D341Med (cell line): ENCODE data around the gene FBXO9.
"Not testable (repeated sequence)": the region's sequence is repeated elsewhere in the genome, so short reads cannot be mapped to it uniquely, and the experiment has no call there.

Source experiments
- DNase-seq: peaks from one replicate; pipeline ENCODE4 v3.0.0; 2012; ENCODE audit warnings: low spot score

Gene FBXO9

DNA sequence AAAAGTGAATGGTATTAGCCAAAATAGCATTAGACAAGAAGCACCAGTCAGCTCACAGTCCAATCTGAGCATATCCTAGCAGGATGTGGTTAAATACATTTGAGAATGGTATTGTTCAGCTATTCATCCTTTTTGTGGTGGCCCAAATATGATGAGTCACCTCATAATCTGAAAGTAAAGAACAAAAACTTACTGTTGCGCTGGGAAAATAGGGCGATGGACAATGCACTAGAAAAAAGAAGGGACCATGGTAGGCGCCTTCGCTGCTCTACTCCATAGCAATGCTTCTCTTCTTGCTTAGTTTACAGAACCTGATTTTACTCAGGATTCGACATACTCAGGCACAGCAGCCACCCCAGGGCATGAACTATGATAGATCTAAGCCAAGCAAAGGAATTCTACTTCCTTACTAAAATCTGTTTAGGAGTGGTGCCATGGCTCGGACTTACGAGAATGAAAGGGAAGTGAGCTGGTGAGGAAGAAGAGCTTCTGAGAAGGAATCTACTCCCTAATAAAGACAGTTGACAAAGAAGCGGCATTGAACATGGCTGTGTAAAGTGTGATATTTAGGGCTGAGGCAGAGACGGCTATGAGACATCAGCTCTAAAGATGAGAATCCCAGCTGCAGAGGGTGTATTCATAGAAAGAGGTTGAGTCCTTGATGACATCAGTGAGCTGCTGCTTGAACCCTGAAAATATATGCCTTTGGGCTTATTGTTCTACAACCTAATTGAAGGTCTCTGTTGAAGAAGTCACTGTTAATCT, 16.6 kb upstream of the FBXO9 start:
- DNase-seq, result no peak

DNA sequence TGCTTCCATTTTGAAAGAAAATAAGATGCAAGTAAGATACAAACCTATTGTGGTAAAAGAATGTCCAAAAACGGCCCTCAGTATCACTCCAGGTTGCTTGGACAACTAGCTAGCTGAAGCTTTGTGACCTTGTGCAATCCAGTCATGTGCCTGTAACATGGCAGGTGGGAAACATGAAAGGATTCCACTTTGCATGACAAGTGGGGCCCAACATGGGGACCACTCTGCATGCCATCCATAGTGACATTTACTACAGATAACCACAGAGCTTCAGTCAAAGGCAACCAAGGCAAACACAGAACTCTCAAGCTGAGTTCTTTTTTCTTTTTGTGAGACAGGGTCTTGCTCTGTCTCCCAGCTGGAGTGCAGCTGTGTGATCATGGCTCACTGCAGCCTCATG, 15.8 kb upstream of the FBXO9 start:
- DNase-seq, result no peak

DNA sequence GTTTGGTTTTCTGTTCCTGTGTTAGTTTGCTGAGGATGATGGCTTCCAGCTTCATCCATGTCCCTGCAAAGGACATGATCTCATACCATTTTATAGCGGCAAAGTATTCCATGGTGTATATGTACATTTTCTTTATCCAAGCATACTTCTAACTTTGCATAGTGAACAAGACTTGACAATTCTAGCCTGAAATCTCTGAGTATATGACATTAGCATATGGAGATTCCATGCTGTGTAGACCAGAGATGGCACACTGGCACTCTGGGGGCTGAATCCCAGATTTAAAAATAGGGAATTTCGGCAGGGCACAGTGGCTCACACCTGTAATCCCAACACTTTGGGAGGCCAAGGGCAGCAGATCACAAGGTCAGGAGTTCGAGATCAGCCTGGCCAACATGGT, 13.1 kb upstream of the FBXO9 start:
- DNase-seq, result not testable (repeated sequence)

DNA sequence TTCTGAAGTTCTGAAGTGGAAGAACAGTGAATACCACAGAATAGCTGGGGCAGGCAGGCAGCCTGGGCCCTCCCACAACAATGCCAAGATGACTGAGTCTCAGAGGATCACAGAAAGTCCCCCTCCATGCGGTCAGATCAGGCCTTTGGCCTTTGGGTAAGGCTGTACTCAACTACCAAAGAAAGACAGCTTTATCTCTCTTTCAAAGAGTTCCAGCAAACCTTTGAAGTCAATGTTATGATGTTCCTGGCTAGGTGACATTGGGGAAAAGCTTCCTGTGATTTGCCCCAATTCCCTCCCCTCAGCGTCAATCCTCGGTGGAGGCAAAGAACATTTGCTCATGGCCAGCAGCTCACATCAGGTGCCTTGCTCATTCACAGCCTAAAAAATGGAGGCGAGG, 10.7 kb upstream of the FBXO9 start:
- no peak for DNase-seq

DNA sequence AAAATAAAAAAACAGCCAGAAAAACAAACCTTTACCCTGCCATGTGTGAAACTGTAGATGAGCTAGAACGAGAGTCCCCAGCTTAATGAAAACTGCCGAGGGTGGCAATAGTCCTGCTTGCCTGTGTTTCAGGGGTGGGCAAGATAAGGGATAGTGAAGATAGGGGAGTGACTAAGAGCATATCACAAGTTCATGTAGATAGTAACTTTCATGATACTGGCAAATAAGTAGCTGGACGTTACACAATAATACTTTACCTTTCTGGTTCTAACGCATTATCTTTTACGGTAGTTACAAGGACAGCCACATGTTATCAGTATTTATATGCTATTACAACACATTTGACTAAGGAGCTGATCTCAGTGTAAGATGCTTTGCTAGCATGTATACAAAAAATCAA, 9.3 kb upstream of the FBXO9 start:
- no peak for DNase-seq

DNA sequence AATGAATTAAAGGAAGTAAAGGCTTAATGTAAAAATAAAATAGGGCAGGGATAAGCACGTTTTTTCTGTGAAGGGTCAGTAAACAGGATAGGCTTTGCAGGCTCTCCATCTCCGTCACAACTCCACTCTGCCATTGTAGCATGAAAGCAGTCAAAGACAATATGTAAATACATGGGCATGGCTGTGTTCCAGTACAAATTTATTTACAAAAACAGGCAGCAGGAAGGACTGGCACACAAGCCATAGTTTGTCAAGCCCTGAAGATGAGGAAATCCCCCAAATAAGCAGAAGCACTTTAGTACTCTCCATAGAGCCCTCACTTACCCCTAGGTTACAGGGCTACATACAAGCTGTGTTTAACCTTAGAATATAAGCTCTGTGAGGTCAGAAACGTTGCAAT, 8.9 kb upstream of the FBXO9 start:
- DNase-seq, result no peak

DNA sequence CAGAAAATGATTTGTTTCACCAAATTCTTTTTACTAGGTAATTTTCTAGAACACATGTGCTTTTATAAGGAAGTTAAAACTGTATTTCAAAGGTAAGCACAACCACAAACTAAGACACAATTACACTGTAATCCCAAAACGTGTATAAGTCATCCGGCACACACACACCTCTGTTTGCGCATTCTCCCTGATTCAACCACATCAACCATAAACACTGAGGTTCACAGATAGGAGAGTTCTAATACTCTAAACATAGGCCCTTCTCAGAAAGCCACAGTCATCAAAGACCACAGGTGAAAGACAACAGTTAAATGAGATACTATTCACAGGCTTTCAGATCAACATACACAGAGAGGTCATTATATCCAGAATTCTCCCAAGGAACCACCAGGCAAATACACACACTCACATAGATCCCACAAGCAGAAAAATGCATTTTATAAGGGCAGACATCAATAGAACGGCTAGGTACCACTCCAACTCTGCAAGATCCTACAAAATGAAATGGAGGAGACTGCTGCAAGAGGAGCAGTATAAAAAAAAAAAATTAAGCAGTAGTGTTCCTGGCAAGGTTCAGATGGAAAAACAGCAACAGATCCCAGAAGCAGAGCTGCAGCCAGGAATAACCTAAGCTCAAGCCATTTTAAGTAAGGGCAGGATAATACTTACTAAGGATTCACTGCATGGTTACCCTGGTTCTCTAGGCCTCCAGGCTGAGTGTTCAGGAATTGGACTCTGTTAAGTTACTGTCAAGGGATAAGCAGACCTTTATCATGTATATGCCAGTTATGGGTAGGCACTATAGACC, 6.6 kb upstream of the FBXO9 start:
- no peak for DNase-seq

DNA sequence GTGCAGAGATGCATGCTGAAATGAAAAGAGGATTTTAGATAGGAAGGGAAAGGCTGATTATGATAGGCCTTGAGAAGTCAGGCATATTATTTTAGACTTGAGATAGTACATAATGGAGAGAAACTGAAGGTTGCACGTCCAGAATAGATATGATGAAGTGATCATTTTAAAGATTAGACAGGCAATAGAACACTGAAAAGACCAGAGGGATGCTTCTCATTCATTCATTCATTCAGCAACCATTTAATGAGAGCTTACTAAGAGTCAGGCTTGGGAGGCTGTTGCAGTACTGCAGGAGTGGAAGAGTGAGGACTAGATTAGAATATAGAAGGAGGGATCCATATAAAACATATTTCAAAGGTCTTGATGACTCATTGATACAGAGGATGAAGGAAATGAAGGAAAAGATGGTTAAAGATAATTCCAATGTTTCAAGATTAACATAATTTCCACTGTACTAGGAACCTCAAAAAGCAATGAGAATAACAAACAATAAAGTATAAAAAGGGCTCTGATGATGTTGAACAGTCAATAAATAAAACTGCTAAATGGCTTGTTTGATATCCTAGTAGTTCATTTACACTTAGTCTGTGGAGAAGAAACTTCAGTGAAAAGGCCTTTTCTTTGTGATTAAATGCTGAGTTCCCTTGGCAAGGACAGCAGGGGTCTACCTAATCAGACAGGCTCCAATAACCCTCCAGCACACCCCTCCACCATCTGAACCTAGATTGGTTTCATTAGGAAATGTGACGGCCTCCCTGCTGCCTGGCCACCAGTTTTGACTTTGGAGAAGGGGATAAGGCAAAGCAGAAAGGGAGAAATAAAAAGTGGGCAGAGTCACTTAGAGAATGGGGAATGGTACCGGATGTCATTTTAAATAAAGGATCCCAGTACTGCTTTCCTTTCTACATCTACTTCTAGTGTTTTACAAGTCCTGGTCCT, 5.3 kb upstream of the FBXO9 start:
- no peak for DNase-seq

DNA sequence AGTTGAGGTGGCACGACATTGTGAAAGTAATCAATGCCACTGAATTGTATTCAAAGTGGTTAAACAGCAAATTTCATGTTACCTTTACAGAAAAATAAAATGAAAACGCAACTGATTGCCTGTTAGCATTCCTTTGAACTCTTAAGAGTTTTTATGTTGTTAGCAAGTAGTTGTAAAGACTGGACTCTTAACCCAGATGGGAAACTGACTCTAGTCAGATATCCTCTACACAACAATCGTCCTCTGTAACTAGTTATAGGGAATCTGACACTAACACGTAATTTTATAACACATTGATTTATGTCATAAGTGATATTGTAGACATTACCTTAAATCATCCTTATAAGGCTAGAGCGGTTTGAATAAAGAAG, 3.0 kb upstream of the FBXO9 start:
- no peak for DNase-seq

DNA sequence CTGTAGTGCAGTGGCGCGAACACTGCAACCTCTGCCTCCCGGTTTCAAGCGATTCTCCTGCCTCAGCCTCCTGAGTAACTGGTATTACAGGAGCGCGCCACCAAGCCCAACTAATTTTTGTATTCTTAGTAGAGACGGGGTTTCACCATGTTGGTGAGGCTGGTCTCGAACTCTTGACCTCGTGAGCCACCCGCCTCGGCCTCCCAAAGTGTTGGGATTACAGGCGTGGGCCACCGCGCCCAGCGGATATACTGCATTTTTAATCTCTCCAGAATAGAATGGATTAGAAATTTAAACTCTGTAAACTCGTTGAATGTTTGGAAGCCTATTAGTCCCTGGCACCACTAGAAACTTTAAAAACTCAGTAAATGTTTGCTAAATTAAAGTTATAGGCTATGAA, 949 bp upstream of the FBXO9 start:
- DNase-seq, result not testable (repeated sequence)

DNA sequence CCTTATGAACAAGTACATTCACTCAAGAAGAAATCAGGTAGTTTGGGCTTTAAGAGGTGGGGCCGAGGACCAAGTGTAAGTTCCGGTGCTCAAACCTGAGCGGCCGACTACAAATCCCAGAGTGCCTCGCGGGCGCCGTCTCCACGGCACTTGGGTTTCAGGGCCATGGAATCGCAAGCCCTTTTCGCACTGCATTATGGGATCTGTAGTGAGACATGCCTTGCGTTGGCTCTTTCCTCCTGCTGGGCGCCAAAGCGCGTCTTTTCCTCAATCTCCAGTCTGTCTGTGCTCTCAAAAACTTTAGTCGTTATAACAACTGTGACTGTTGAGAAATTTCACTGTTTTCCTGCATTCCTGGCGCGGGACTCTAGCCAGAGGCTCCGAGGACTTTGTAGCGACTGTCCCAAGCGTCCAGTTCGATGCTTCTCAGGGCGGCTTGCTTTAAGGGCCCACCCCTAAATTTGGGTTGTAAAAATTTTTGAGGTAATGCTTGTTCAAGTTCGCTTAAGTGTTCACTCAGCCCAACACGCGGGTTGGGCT, 408 bp upstream of the FBXO9 start:
- peak; percentile 89 for DNase-seq

DNA sequence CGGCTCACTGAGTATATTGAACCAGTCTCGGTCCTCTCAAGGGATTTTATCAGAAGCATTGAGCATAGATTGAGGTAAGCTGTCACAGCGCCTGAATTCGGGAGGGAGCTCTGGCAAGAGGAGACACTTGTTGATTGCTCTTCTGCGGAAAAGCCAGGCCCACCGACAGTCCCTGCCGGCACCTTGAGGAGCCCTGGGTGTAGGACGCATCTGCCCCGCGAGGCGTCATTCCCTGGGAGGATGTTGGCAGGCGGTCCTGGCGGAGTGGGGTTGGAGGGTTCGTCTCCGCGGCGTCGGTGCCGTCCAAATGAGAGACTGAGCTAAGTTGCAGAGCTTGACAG, 843 bp downstream of the FBXO9 start:
- peak; percentile 59 for DNase-seq

DNA sequence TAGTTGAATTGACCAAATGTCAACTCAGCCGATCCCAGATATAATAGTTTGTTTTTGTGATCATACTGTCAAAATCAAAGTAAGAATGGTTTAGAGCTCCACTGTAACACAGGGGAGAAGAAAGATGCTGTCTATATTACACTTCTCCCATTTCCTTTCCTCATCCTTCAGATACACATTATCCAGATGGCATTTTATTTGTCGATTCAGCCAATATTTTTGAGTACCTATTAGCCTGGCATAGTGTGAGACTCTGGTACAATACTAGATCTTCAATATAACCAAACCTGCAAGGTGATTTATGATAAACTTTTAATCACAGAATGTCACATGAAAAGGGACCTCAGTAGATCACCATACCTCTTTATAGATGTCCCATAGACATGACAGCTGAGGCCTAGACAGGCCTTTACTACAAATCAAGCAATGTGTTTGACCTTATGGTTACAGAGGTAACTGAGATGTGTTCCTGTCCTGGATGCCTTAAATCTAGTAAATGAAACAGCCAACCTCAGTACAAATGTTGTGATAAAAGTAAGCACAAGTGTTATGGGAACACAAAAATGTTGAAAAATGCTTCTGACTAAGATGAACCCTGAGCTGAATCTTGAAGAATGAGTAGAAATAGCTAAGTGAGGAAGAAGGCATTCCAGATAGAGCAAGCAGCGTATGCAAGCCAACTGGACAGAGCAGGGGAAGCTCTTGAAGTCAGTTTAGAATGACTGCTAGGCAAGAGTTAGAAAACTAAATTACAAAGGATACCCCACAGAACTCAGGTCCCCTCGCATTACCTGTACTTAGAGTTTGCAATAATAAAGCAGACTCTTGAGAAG, 1.9 kb downstream of the FBXO9 start:
- DNase-seq, result no peak

DNA sequence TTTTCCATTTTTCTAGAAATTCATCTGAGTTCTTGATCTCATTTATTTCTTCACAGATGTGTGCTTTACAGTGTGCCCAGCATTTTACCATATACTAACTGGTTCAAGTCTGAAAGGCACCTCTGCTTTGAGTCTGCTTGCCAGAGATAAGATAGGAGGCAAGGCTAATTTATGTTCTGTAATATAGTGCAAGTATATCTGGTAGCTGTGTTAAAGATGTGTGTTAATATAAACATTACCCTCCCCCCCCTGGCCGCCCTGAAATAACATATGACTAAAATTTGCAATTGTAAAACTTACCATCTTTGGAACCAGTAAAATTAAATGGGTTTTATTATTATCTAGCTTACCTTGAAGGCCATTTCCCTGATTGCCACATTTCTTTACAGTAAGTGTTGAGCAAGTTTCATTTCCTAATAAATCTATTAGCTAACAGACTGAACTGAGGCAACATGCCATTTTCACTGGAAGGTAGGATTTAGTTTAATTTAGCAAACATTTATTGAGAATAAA, 2.7 kb downstream of the FBXO9 start:
- DNase-seq, result no peak

DNA sequence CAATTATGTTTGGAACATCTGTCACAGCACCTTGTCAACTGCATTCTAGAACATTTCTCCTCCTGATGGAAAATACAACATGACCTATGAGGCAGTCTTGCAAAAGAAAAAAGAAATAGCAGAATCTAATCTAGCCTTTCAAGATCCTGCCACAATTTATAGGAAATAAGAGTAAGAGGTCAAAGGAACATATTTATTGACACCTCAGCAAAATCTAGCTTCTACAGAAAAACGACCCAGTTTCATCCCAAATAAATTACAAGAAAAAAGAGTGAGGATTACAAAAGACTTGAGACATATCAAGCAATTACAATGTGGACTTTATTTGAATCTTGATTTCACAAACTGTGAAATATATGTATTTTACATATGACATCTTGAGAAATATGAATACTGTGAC, 4.2 kb downstream of the FBXO9 start:
- DNase-seq, result no peak

DNA sequence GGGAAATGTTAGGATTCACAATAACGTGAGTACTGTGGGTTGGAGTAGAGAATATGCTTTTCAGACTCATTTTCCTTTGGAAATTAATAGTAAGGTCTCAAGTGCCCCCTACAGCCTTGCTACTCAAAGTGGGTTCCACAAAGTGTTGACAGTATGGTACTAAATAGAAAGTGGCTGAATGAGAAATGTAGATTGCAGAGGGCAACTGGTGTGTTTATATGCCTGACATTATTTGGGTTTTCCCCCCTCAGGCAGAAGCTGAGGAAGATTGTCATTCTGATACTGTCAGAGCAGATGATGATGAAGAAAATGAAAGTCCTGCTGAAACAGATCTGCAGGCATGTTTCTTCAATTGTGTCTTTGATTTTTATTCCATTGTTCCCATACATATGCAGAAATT, 5.6 kb downstream of the FBXO9 start:
- no peak for DNase-seq

DNA sequence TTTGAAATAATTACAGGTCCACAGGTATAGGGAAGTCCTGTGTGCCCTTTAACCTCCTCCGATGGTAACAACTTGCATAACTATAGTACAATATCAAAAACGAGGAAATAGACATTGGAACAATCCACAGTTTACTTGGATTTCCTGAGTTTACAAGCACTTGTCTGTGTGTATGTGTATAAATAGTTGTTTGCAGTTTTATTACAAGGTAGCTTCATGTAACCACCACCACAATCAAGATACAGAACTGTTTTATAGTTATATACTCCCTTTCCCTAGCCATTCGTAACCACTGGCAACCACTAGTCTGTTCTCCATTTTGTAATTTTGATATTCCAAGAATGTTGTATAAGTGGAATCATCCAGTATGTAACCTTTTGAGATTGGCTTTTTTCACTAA, 9.1 kb downstream of the FBXO9 start:
- no peak for DNase-seq

DNA sequence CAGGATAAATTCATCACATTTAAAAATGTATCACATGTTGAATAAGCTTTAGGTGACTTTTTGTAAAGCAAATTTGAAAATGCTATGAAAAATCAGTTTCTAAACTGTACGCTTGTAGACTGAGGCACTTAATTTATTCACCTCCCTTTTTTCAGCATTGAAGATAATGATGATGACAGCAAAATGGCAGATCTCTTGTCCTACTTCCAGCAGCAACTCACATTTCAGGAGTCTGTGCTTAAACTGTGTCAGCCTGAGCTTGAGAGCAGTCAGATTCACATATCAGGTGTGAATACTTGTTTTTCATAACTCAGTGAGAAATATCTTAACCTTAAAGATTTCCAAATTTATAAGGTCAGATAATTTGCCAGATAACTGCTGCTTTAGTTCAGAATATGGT, 15.6 kb downstream of the FBXO9 start:
- no peak for DNase-seq

DNA sequence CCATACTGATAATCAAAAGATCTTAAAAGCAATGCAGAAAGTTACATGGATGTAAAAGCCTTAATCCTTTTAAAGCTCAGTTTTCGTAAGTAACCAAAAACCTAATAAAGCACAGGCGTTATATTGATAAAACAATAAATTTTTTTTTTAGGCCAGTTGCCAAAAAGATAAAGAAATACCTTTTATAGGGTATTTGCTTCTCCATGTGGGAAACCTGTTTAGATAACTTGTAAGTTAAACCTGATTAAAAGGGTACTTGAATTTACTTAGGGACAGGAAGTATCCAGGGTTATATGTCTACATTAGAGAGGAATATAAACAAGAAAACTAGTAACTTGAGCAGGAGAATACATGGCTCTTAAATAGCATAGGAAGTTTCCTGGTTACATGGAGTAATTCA, 21.1 kb downstream of the FBXO9 start:
- DNase-seq, result no peak

DNA sequence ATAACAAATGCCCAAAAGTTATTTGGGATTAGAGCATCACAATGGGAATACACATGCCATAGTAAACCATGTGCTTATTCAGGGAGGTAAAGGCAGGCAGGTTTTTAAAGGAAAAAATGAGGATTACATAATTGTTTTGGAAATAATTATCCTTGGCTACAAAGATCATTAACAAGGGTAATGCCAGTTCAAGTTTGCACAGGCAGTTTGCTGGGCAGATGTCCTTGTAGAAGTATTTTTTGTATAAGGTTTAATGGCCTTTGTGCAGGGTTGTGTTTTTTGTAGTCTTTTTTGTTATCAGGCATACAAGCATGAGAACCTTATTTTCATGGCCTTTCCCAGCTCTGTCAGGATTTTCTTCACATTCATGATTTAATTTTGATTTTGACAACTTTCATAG, 24.7 kb downstream of the FBXO9 start:
- no peak for DNase-seq

DNA sequence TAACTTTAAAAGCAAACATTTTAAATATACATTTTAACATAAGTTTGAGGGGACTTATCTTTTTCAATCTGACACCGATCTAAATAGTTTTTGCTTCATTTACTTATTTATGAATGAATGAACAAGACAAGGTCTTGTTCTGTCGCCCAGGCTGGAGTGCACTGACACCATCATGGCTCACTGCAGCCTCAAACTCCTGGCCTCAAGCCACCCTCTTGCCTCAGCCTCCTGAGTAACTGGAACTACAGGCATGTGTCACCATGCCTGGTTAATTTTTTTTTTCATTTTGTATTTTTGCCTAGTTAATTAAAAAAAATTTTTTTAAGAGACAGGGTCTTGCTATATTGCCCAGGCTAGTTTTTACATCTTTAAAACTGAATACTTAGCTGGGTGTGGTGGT, 25.4 kb downstream of the FBXO9 start:
- DNase-seq, result no peak
